NCI-H2196 treated with DMSO at 0.1 percent for 48 hours (cell line): ENCODE results near the gene ATPAF2.
"Not testable (repeated sequence)": the region's sequence is repeated elsewhere in the genome, so short reads cannot be mapped to it uniquely, and the experiment has no call there.

ENCODE experiments used
- DNase-seq: peaks from one replicate; lab custom pipeline; 2025; ENCODE audit not compliant: unreplicated experiment; lab: John Stamatoyannopoulos, UW

ATPAF2 gene

DNA sequence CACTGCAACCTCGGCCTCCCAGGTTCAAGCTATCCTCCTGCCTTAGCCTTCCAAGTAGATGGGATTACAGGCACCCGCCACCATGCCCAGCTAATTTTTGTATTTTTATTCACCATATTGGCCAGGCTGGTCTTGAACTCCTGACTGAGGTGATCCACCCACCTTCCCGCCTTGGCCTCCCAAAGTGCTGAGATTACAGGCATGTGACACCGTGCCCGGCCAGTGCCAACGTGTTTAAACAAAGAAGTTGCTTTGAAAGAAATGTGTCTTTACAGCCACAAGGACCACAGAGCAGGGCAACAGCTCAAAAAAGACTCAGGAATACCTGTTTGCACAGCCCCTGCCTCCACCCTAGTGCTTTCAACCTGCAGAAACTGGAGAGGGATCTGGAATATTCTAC, 25.0 kb downstream of the ATPAF2 start:
- DNase-seq: no peak

DNA sequence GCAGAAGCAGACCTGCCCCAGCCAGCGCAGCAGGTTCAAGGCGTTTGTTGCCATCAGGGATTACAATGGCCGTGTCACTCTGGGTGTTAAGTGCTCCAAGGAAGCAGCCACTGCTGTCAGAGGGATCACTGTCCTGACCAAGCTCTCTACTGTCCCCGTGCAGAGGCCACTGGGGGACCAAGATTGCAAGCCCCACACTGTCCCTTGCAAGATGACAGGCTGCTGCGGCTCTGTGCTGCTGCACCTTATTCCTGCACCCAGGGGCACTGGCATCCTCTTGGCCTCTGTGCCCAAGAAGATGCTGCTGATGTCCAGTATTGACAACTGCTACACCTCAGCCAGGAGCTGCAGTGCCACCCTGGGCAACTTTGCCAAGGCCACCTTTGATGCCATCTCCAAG, 27.7 kb downstream of the ATPAF2 start:
- no peak for DNase-seq

DNA sequence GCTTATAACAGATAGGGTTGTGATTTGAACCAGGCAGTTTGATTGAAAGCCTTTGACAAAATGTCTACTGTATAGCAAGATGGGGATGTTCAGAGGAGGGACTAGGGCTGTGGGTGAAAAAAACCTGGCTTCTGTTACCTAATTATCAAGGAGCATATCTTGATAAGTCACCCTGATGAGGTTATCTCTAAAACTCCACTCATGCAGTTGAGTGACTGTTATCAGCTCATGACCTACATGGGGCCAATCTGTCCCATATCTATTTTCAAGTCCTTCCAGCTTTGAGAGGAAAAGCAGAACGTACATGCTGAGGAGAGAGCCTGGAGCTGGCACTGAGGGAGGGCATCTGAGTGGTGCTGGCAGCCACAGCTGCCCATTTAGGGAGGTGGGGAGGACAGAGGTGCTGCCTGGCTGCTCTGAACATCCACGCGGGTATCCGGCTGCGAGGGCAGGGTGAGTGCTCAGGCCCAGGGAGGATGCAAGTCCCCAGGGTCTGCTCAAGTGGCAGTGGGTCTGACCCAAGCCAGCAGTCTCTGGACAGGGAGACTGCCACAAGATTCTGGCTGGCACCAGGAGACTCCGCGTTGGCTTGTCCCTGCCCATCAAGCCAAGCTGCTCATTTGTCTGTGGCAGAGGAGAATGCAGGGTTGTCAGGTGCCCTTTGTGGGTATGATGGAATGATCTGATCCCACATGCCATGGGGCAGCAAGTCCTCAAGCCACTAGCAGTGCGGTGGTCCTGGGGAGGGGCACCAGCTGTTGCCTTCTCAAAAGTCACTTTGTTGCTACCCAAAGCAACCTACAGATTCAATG, 29.2 kb downstream of the ATPAF2 start:
- DNase-seq: no peak

DNA sequence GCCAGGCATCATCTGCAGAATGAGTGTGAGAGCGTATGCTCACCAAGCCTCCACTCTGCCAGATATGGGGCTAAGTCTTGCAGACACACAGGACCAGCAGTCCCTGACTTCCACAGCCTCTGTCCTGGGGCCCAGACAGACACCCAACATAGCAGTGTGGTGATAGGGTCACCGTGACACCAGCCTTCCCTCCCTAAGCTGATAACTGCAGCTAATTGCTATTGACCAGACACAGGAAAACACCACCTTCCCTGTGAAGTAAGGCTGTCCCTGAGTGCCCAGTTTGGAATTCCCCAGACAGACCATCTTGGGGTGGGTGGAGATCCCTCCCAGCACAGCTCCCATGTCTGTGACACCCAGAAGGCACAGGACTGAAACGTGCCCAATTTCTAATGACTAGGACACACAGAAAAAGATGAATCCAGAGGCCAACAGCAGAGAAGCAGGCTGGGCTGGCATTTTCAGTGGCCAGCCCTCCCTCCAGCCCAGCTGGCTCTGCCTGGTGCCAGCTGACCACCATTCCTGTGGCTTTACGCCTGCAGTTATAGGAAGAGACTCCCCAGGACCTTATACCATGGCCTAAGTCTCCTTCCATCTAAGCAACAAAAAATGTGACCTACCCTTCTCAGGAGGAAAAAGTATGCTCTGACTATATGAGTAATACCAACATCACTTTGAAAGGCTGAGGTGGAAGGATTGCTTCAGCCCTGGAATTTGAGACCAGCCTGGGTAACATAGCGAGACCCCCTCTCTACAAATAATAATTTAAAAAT, 30.3 kb downstream of the ATPAF2 start:
- no peak for DNase-seq

DNA sequence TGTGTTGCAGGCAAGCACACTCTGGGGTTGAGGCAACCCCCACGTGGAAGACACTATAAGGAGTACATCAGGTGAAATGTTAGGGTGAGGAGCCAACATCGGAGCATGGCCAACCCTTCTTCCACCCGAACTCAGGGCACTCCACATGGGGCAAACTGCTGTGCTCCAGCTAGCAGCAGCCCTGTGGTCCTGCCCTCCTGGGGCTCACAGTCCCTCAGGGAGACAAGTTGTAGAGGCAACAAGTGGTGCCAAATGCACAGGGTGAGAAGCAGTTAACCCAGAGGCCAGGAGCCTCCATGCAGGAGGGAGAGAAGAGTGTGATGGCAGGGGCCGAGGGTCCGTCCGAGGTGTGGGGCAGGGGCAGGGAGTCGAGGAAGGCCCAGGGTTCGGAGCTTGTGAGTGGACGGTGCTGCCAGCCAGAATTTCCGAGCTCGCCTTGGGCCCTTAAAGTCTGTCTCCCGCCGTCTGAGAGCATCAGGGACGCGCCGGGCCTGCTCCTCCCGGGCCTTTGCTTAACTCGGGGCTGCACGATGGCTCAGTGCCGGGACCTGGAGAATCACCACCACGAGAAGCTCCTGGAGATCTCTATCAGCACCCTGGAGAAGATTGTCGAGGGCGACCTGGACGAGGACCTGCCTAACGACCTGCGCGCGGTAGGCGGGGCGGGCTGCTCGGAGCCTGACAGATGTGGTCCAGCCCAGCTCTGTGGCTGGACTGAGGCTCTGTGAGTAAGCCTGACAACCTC, 32.3 kb downstream of the ATPAF2 start:
- DNase-seq: no peak

DNA sequence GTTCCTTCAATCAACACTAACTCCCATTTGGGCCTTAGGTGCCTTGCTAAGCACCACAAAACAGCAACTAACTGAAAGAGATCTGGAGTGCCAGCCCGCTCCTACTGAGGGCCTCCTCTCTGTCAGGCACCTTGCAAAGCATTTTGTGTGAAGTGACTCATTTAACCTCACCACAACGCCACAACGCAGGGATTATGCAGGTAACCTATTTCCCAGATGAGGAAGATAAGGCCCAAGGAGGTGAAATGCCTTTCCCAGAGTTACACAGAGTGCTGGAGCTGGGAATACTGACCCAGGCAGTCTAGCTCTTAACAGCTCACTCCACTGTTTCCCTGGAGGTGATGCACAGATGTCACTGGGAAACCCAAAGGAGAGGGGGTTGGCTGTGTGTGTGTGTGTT, 33.5 kb downstream of the ATPAF2 start:
- no peak for DNase-seq

DNA sequence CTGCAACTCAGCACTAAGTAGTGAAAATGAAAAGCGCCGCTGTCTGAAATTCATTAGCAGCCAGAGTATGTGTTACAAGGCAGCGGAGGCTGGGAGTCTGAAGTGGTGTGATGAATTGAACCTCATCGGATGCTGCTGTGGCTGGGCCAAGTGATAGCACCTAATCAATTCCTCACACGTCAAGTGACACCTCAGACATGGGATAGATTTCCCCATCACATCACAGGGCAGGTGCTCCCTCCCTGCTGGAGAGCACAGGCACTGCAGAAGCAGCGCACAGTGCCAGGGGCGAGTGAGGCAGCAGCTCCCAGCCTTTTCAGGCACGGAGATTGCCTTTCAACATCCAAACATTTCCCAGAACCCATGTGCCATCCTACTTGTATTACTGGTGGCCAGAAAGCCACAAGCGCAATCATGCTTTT, 34.1 kb downstream of the ATPAF2 start:
- DNase-seq: no peak

DNA sequence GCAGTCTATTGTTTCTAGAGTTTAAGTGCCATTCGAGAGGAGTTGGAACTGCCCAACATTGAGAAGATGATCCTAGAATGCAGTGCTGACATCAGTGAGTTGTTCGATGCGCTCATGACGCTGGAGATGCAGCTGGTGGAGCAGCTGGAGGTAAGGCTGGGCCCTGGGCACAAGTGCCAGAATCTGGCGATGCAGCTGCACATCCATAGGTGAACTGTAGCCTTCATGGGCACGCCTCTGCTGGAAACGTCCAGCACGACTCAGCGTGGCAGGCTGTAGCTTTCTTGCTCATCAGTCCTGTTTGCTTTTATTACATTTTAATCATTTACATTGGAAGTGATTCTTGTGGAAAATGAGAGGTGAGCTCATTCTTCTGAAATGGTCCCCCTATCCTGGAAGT, 34.6 kb downstream of the ATPAF2 start:
- peak; percentile 39 for DNase-seq

DNA sequence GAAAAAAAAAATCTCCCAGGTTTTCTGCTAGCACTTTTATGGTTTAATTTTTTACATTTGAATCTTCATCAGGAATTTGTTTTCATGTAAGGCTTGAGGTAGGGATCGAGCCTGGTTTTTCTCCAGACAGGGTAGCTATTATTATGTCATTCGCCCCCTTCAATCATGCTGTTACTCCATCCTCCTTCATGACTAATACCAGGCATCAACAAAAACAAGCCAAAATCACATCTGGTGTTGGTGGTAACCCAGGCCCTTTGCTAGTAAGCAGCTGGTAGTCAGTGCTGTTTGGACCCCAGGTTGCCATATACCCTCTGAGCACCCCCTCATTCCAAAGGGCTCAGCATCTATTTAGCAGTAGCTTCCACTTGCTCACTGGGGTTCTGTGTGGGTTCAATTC, 36.8 kb downstream of the ATPAF2 start:
- DNase-seq: no peak

DNA sequence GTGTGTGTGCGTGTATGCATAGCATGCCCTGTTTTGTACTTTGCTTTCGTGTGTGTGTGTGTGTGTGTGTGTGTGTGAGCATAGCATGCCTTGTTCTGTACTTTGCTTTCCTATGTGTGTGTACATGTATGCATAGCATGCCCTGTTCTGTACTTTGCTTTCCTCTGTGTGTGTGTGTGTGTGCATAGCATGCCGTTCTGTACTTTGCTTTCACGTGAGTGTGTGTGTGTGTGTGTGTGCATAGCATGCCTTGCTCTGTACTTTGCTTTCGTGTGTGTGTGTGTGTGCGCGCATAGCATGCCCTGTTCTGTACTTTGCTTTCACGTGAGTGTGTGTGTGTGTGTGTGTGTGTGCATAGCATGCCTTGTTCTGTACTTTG, 38.9 kb downstream of the ATPAF2 start:
- DNase-seq: no peak

DNA sequence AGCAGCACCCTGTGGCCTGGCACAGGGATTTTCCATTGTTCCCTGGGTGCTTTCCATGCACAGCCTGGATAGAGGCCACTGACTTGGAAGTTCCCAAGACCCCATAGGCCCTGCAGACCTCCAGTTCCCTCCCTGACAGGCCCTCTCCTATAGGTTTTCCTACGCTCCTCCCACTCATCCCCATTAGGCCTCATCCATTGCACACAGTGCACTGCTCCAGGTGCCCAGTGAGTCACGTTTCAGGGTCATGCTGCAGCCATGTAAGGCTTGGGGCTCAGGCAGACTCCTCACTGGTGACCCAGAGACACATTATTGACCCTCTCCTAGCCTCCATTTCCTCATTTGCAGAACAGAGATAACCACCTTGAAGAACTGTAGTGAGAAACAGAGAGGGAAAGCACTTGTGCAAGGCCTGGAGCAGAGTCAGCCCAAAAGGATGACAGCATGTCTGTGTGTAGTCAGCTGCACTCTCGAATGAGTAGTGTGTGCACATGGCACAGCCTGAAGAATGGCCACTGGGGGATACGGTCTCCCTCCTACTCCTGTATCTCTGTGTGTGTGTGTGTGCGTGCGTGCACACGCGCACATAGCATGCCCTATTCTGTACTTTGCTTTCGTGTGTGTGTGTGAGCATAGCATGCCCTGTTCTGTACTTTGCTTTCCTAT, 39.5 kb downstream of the ATPAF2 start:
- DNase-seq: no peak

DNA sequence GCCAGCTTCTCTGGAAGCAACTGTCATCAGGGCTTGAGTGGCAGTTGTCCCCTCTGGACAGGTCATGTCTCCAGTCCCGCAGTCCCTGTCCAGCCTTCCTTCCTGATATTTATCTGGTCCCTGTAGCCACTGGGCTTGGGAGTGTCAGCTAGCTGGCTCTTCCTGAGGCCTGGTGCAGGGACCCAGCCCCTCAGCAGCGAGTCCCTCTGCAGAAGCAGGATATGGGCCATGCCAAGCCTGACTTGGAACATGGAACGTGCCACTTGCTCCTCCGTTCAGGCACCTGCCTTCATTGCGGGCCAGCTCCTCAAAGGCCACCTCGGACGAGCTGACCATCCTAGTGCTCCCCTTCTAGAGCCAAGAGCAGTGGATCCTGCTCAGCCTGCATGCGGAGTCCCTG, 40.0 kb downstream of the ATPAF2 start:
- no peak for DNase-seq

DNA sequence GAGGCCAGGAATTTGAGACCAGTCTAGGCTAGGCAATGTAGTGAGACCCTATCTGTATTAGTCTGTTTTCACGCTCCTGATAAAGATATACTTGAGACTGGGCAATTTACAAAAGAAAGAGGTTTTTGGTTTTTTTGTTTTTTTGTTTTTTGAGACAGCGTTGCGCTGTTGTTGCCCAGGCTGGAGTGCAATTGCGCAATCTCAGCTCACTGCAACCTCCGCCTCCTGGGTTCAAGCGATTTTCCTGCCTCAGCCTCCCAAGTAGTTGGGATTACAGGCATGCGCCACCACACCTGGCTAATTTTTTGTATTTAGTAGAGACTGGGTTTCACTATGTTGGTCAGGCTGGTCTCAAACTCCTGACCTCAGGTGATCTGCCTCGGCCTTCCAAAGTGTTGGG, 43.1 kb downstream of the ATPAF2 start:
- DNase-seq: not testable (repeated sequence)

DNA sequence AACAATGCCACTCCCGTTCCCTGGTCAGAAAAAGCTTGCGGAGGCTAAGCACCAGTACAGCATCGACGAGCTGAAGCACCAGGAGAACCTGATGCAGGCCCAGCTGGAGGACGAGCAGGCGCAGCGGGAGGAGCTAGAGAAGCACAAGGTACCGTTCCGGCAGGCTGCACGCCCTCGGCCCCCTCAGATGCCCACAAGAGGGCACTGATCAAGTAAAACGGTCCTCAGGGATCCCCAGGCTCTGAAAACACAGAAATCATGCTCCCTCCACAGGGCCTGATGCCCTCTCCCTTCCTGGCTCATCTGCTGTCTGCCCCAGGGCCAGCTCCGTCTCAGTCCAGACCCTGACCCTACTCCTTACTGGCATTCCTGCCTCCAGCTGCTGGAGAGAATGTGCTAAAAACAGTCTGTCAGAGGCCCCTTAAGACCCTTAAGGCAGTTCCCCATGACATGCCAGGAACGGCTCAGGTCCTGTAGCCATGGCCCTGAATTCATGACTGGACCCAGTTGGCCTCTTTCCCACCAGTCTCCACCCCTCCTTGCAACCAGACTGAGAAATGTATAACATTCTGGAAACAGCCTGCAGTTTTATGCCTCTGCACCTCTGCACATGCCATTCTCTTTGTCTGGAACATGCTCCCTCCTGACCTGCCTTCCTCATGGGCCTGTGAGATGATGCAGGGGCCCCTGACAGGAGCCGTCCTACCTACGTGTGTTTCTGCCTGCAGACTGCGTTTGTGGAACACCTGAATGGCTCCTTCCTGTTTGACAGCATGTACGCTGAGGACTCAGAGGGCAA, 44.5 kb downstream of the ATPAF2 start:
- no peak for DNase-seq

DNA sequence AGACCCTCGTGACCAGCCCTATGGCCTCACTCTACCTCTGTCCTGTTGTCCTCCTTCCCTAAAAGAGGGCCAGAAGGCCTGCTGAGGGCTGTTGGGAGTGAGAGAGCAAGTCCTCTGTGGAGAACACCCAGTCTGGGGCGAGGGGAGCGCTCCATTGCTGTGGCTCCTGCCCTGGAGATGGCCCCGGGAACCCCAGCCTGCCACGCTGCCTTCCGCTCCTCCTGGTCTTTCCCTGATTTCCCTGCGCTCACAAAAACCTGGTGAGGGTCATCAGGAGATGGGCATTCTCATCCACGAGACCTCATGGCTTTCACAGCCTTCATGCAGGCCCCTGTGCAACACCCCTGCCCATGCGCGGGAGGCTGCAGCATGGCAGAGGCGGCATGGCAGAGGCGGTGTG, 45.1 kb downstream of the ATPAF2 start:
- DNase-seq: no peak

DNA sequence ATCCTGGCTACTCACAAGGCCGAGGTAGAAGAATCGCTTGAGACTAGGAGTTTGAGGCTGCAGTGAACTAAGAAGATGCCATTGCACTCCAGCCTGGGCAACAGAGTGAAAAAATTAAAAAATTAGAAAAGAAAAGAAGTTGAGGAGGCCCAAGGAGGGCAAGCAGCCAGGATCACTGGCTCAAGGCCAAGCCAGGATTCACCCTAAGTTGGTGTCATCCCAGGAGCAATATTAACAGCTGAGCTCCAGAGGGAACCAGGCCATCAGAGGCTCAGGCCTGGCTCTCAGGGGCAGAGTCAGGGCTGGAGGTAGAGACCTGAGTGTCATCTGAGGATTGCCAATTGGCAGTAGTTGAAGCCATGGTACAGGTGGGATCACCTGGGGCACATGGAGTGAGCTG, 45.6 kb downstream of the ATPAF2 start:
- no peak for DNase-seq

DNA sequence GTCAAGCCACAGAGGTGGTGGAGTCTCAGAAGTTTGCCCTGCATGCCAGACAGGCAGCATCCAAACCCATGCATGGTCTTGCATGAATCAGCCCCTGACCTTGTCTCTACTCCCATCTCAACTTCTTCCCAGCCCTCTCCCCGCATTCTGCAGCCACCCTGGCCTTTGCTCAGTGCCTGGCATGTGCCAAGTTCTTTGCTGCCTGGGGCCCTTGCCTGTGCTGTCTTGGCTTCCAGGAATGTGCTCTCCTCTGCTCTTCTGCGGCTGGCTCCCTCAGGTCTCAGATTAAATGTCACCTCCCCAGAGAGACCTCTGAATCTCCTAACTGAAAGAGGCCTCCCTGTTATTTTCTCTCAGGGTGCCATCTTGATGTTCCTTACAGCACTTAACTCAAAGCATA, 48.7 kb downstream of the ATPAF2 start:
- no peak for DNase-seq

DNA sequence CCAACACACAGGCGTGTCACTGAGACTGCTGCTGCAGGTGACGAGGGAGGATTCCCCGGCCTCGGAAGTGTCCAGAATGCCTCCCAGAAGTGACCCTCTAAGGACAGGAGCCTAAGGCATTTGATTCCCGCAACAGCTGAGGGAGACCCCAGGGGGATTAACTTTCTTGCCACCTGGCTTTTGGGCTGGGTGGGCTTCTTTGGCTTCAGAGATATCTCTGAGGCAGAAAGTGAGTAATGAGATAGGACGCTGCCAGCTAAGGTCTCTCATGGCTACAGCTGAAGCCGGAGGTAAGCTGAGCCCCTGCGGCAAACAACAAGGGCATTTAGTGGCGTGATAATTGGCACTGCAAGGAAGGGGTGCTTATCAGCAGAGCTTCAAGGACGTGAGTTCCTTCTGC, 49.4 kb downstream of the ATPAF2 start:
- DNase-seq: no peak

DNA sequence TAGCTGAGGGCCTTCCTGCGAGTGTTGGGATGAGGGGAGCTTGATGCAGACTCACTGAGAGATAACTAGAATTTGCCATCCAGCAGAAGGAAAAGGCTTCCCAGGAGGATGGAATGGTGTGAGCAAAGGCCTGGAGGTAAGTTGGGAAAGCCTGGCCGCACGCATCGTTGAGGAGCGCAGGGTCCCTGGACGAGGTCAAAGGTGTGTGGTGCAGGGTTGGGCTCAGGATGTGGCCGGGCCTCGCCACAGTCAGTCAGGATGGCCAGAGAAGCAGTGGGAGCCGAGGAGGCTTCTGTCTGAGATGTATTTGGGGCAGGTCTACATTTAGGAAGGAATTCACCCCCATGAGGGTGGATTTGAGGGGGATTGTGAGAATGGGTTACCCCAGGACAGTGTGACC, 49.9 kb downstream of the ATPAF2 start:
- no peak for DNase-seq

DNA sequence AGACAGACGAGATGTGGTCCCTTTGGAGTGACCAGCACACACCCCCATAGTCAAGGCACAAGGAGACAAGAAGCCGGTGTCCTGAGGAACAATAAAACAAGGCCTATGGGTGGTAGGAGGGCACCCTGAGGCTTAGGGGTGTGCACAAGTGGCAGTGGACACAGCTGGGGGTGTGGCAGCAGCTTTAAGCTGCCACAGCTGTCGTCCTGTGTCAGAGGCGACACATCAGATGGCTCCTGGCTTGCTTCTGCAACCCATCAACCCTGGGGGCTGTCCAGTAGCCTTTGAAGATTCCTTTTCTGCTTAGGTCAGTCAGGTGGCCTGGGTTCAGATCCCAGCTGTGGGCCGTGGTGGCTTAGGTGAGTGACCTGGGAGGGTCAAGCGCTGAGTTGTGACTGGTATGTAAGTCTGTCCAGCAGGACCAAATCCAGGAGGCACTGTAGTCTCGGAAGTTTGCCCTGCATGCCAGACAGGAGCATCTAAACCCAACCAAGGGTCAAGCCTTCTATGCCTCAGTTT, 50.5 kb downstream of the ATPAF2 start:
- DNase-seq: no peak
